ENCODE measurements around the gene MTMR3.
"Not testable (repeated sequence)": the region's sequence is repeated elsewhere in the genome, so short reads cannot be mapped to it uniquely, and the experiment has no call there.

The MTMR3 gene

DNA sequence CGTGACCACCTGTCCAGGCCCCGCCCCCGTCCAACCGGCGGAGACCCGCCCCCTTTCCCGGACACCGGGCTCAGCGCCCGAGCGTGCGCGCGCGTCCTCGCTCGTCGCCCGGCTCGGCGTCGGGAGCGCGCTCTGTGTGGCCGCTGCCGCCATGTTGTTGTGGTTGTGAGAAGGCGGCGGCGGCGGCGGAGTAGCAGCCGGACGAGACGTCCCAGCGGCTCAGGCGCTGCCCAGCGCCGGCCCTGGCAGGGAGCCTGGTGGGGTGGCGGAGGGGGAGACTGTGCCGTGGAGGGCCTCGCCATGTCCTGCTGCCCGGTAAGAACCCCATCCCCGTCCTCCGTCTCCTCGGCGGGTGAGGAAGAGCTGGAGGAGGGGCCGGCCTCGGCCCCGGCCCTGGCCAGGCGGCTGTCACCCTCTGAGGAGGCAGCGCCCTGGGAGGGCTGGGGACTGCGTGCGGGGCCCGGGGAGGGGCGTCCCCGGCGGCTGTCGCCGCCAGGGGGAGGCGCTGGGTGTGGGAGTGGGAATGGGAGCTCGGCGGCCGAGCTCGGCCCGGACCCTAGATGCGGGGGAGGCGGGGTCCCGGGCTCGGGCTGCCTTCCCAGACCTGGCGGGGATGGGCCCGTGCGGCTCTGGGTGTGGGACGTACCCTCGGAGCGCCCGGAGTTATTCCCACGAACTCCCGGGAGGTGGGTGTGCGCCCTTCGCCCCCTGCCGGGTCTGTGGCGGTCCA lies at the start of gene MTMR3:
Gene MTMR3 (plus strand): TSS at position 130 of the 730 bp plus-strand sequence. CDS start 87,886 bp downstream, outside the sequence.
- Mint-ChIP-seq H3K27me3 (no peaks in the 10 kb centered on the region), H3K4me1 (peaks cover 8% of the 10 kb centered on the region), H3K9me3 (no peaks in the 10 kb centered on the region), H3K4me3 (peak within 1 kb of the TSS; percentile 89), H3K27ac (ENCODE audit: low read depth) (peak within 1 kb of the TSS; percentile 75), H3K36me3 (ENCODE audit: insufficient read depth) (peaks cover 5% of the 10 kb centered on the region)
- ATAC-seq (replicated peaks; ENCODE audit: extremely low read depth, poor library complexity, severe bottlenecking), result peak; percentile 56
- DNase-seq (ENCODE audit: low spot score in 2 of 2), result peak; percentile 82 to 85

DNA sequence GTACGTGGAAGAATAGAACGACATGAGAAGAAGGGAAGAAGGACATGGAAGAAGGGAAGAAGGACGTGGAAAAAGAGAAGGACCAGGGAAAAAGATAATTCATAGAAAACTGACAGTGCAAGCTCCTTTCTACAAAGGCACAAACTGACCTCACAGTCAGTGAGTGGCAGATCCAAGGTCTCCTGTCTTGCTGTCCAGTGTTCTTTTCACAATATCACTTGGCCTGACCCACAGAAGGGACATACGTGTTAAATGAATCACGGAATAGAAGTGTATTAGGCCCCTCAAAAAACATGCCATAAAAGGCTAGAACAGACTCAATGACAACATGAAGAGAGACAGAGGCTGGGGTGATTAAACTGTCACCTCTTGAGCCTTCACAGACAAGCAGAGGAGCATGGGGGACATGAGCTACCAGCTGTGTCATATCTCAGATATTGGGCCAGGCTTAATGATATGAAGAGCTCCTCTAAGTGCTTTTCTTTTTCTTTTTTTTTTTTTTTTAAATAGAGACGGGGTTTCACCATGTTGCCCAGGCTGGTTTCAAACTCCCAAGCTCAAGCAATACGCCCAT lies 49.5 kb upstream of the MTMR3 start:
- ATAC-seq (replicated peaks; ENCODE audit: extremely low read depth, poor library complexity, severe bottlenecking) (no peak), DNase-seq (ENCODE audit: low spot score in 2 of 2) (no peak)
- no peak overlapping the region for H3K4me3 Mint-ChIP-seq
- H3K4me1 Mint-ChIP-seq, result peaks cover 57% of the 10 kb centered on the region
- no peaks in the 10 kb centered on the region for H3K27me3 Mint-ChIP-seq
- peaks cover 44% of the 10 kb centered on the region for H3K36me3 Mint-ChIP-seq (ENCODE audit: insufficient read depth)
- peak overlapping the region; percentile 49 for H3K27ac Mint-ChIP-seq (ENCODE audit: low read depth)
- no peaks in the 10 kb centered on the region for H3K9me3 Mint-ChIP-seq

DNA sequence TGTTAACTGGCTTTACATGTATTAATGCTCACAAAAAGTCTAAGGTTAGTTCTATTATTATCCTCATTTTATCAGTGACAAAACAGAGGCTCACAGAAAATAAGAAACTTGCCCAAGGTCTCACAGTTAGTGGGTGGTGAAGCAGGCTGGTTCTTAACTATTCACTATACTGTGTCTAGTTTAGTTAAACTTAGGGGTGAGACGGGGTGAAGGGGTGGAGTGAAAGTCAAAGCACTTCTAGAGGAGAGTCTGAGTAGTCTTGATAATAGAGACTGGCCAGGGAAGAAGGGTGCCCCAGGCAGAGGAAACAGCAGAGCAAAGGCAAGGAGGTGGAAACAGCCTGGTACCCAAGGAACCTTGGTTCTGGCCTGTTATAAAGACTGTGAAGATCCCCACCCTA lies 48.9 kb upstream of the MTMR3 start:
- peaks cover 41% of the 10 kb centered on the region for H3K36me3 Mint-ChIP-seq (ENCODE audit: insufficient read depth)
- H3K27ac Mint-ChIP-seq (ENCODE audit: low read depth), result peak overlapping the region; percentile 9
- no peak overlapping the region for H3K4me3 Mint-ChIP-seq
- H3K27me3 Mint-ChIP-seq, result no peaks in the 10 kb centered on the region
- no peaks in the 10 kb centered on the region for H3K9me3 Mint-ChIP-seq
- no peak for DNase-seq (ENCODE audit: low spot score in 2 of 2)
- H3K4me1 Mint-ChIP-seq, result peaks cover 62% of the 10 kb centered on the region
- ATAC-seq (replicated peaks; ENCODE audit: extremely low read depth, poor library complexity, severe bottlenecking), result no peak

DNA sequence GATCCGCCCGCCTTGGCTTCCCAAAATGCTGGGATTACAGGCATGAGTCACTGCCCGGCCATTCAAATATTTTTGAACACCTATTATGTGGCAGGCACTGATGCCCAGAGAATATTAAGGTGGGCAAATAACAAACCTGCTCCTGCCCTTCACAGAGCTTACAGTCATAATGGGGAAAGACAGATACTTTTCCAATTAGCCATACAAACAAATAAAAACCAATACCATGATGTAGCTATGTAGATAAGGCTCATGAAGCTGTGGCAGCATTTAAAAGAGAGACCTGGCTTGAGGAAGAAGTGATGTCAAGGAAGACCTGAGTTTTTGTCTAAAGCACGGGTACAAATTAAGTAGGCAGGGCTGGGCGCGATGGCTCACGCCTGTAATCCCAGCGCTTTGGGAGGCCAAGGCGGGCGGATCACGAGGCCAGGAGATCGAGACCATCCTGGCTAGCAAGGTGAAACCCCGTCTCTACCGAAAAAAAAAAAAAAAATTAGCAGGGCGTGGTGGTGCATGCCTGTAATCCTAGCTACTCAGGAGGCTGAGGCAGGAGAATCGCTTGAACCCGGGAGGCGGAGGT lies 46.1 kb upstream of the MTMR3 start:
- H3K27ac Mint-ChIP-seq (ENCODE audit: low read depth); H3K27me3 Mint-ChIP-seq; H3K9me3 Mint-ChIP-seq; ATAC-seq (replicated peaks; ENCODE audit: extremely low read depth, poor library complexity, severe bottlenecking); DNase-seq (ENCODE audit: low spot score in 2 of 2): not testable (repeated sequence)
- Mint-ChIP-seq H3K4me1 (peaks cover 46% of the 10 kb centered on the region), H3K4me3 (peak overlapping the region; percentile 91), H3K36me3 (ENCODE audit: insufficient read depth) (peaks cover 33% of the 10 kb centered on the region)

DNA sequence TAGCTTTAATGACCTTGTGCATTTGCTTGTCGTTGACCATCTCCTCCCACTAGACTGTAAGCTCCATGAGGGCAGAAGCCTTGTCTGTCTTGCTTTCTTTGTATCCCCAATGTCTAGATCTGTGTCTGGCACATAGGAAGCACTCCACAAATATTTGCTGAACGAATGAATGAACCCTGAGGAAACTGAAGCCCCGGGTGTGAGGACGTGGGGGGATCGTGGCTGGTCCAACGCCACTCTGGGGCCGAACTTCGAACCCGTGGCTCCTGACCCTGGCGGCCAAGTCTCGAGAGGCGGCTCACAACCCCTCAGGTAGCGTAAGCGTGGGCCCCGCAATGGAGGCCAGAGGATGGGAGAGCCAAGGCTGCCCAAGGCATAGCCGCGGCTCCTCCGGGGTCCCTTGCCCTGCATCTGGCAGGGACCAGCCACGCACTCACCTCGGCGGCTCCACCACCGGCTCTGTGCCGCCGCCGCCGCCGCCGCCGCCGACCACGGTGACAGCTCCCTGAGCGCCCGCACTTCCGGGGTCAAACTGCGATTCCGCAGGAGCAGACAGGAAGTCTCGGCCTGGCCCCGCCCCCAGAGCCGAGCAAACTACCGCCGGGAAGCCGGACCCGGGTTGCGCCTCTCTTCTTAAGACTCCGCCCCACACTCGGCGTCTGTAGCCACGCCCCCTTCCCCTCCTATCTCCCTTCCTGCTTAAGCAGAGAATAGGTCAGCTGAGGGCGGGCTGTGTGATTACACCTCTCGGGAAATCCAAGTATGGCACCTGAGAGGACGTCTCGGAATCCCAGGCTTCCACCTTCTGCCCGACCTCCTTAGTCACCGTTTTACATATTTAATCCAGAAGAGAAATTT lies 45.0 kb upstream of the MTMR3 start, which contains the start of gene ASCC2:
Gene ASCC2 (minus strand): TSS at position 534 of the 858 bp plus-strand sequence. CDS start 5,949 bp downstream, outside the sequence.
- ATAC-seq (replicated peaks; ENCODE audit: extremely low read depth, poor library complexity, severe bottlenecking) (peak; percentile 96), DNase-seq (ENCODE audit: low spot score in 2 of 2) (peak; percentile 95 to 96)
- peak within 1 kb of the TSS; percentile 91 for H3K4me3 Mint-ChIP-seq
- H3K36me3 Mint-ChIP-seq (ENCODE audit: insufficient read depth), result peaks cover 23% of the 10 kb centered on the region
- no peaks in the 10 kb centered on the region for H3K9me3 Mint-ChIP-seq
- H3K27me3 Mint-ChIP-seq, result no peaks in the 10 kb centered on the region
- H3K27ac Mint-ChIP-seq (ENCODE audit: low read depth), result peak within 1 kb of the TSS; percentile 94
- H3K4me1 Mint-ChIP-seq, result peaks cover 45% of the 10 kb centered on the region

DNA sequence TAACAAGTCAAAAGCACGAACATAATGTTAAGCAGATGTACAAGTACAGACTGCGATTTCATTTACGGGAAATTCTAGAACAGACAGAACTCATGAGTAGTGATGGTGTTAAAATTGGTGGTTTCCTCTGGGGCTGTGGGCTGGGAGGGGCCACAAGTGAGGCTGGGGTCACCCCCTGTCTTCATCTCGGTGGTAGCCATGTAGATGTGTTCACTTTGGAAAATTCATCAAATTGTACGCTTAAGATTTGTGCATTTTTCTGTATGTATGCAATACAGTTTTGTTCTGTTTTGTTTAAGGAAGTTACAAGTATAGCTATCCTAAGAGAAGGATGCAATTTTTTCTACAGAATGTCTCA lies 44.4 kb upstream of the MTMR3 start:
- Mint-ChIP-seq H3K4me1 (peaks cover 40% of the 10 kb centered on the region), H3K27ac (ENCODE audit: low read depth) (peak overlapping the region; percentile 94), H3K9me3 (no peaks in the 10 kb centered on the region), H3K36me3 (ENCODE audit: insufficient read depth) (peaks cover 18% of the 10 kb centered on the region), H3K4me3 (peak overlapping the region; percentile 91), H3K27me3 (no peaks in the 10 kb centered on the region)
- peak; percentile 27 for ATAC-seq (replicated peaks; ENCODE audit: extremely low read depth, poor library complexity, severe bottlenecking)
- no peak for DNase-seq (ENCODE audit: low spot score in 2 of 2)

DNA sequence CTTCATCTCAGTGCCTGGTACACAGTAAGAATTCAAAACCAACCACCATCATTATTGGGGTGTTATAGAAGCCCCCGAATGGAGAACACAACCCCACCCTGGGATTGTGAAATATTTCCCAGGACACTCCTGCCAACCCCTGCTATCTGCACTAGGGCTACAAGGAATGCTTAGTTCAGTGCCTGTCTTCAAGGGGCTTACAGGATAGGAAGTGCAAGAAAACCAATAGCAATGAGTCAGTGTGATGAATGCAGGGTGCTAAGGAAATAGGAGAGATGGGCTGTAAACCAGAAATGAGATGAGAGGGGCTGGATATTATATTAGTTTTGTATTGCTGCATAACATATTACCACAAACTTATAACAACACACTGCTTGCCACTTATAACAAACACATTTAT lies 43.9 kb upstream of the MTMR3 start:
- no peak for ATAC-seq (replicated peaks; ENCODE audit: extremely low read depth, poor library complexity, severe bottlenecking)
- Mint-ChIP-seq H3K27ac (ENCODE audit: low read depth) (peak overlapping the region; percentile 94), H3K4me3 (peak overlapping the region; percentile 91), H3K36me3 (ENCODE audit: insufficient read depth) (peaks cover 16% of the 10 kb centered on the region), H3K9me3 (no peaks in the 10 kb centered on the region), H3K4me1 (peaks cover 39% of the 10 kb centered on the region), H3K27me3 (no peaks in the 10 kb centered on the region)
- DNase-seq (ENCODE audit: low spot score in 2 of 2), result no peak

DNA sequence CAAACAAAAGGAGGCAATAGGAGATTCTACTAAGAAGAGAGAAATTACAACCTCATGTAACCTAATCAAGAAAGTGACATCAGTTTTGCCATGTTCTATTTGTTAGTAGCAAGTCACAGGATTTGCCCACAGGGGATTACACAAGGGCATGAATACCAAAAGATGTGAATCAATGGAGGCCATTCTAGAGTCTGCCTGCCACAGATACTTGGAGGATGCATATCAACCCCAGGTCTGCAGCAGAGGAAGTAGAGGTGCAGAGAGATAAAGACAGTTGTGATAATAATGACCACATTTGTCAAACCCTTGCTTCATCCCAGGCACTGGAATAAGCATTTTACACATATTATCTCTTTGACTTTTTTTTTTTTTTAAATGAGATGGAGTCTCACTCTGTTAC lies 42.5 kb upstream of the MTMR3 start:
- Mint-ChIP-seq H3K4me1 (peaks cover 33% of the 10 kb centered on the region), H3K27me3 (no peaks in the 10 kb centered on the region), H3K4me3 (no peak overlapping the region), H3K9me3 (no peaks in the 10 kb centered on the region), H3K27ac (ENCODE audit: low read depth) (no peak overlapping the region), H3K36me3 (ENCODE audit: insufficient read depth) (peaks cover 9% of the 10 kb centered on the region)
- no peak for DNase-seq (ENCODE audit: low spot score in 2 of 2)
- no peak for ATAC-seq (replicated peaks; ENCODE audit: extremely low read depth, poor library complexity, severe bottlenecking)

DNA sequence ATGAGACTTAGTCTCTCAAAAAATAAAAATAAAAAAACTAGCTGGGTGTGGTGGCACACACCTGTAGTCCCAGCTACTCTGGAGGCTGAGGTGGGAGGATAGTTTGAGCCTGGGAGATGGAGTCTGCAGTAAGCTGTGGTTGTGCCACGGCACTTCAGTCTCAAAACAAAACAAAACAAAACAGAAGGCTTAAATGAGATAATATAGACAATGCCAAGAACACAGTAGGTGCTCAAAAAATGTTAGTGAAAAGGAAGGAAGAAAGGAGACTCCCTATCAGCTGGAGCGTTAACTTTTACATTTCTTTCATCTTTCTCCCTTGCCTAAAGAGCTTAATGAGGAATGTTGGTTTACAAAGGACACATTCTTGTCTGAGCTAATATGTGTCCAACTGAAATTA lies 40.8 kb upstream of the MTMR3 start:
- no peaks in the 10 kb centered on the region for H3K27me3 Mint-ChIP-seq
- H3K4me1 Mint-ChIP-seq, result peaks cover 19% of the 10 kb centered on the region
- H3K9me3 Mint-ChIP-seq, result no peaks in the 10 kb centered on the region
- H3K27ac Mint-ChIP-seq (ENCODE audit: low read depth), result no peak overlapping the region
- DNase-seq (ENCODE audit: low spot score in 2 of 2), result no peak
- no peak for ATAC-seq (replicated peaks; ENCODE audit: extremely low read depth, poor library complexity, severe bottlenecking)
- H3K4me3 Mint-ChIP-seq, result no peak overlapping the region
- peaks cover 9% of the 10 kb centered on the region for H3K36me3 Mint-ChIP-seq (ENCODE audit: insufficient read depth)

DNA sequence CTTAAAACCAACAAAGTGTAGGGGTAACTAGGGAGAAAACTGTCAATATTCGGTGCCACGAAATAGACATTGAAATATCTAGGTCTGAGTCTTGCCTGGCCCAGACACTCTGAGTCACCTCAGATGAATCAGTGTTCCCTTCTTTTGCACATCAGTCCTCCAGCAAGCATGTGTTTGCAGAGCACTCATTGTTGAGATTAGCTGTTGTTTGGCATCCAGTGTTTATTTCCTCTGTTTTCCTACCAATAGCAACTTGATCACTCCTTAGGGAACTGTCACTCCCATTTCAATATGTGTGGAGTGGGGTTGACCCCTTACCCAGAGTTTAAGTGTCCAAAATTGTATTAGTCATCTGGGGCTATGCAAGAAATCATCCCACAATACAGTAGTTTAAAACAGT lies 40.2 kb upstream of the MTMR3 start:
- Mint-ChIP-seq H3K27me3 (no peaks in the 10 kb centered on the region), H3K4me3 (no peak overlapping the region), H3K27ac (ENCODE audit: low read depth) (no peak overlapping the region), H3K36me3 (ENCODE audit: insufficient read depth) (peaks cover 4% of the 10 kb centered on the region), H3K4me1 (peaks cover 14% of the 10 kb centered on the region), H3K9me3 (no peaks in the 10 kb centered on the region)
- no peak for DNase-seq (ENCODE audit: low spot score in 2 of 2)
- no peak for ATAC-seq (replicated peaks; ENCODE audit: extremely low read depth, poor library complexity, severe bottlenecking)

DNA sequence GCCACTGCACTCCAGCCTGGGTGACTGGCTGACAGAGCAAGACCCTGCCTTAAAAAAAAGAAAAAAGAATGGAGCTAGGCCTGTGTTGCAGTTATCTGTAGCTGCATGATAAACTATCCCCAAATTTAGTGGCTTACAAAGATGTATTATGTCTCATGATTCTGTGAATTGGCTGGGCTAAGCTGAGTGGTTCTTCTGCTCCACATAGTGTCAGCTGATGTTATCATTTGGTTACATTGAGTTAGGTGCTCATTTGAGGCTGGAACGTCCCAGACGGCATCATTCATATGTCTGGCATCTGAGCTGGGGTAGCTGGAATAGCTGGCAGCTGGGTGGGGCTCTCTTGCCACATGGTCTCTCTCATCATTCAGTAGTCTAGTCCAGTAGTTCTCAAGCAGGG lies 36.7 kb upstream of the MTMR3 start:
- Mint-ChIP-seq H3K27me3 (no peaks in the 10 kb centered on the region), H3K4me1 (no peaks in the 10 kb centered on the region), H3K27ac (ENCODE audit: low read depth) (no peak overlapping the region), H3K36me3 (ENCODE audit: insufficient read depth) (no peaks in the 10 kb centered on the region), H3K9me3 (no peaks in the 10 kb centered on the region), H3K4me3 (no peak overlapping the region)
- ATAC-seq (replicated peaks; ENCODE audit: extremely low read depth, poor library complexity, severe bottlenecking) (no peak), DNase-seq (ENCODE audit: low spot score in 2 of 2) (no peak)

DNA sequence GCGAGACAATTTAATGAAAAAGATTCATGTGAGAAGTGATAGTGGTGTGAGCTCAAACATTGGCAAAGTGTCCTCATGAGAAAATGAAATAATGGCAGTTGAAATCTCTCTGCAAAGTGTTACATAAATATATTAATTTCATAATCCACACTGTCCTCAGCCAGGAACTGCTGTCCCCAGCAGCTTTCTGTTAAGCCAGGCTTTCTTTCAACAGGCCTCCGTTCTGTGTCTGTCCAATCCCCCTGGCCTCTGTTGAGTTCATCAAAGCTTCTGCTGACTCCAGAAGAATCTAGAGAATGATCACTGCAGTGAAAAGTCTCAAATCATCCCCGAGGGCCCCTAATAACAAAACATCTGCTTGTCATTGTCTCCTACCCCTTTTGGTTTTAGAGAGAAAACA lies 34.9 kb upstream of the MTMR3 start:
- Mint-ChIP-seq H3K9me3 (no peaks in the 10 kb centered on the region), H3K4me3 (no peak overlapping the region), H3K27me3 (no peaks in the 10 kb centered on the region), H3K27ac (ENCODE audit: low read depth) (no peak overlapping the region), H3K4me1 (no peaks in the 10 kb centered on the region), H3K36me3 (ENCODE audit: insufficient read depth) (no peaks in the 10 kb centered on the region)
- ATAC-seq (replicated peaks; ENCODE audit: extremely low read depth, poor library complexity, severe bottlenecking), result no peak
- DNase-seq (ENCODE audit: low spot score in 2 of 2), result no peak

All from central memory CD8-positive, alpha-beta T cell (primary cell).